ENCODE measurements around the gene GPR75.
A peak's percentile ranks its signal among the peaks of the same experiment; 100 is the strongest.
"Not testable (repeated sequence)": the region's sequence is repeated elsewhere in the genome, so short reads cannot be mapped to it uniquely, and the experiment has no call there.

The GPR75 gene

DNA sequence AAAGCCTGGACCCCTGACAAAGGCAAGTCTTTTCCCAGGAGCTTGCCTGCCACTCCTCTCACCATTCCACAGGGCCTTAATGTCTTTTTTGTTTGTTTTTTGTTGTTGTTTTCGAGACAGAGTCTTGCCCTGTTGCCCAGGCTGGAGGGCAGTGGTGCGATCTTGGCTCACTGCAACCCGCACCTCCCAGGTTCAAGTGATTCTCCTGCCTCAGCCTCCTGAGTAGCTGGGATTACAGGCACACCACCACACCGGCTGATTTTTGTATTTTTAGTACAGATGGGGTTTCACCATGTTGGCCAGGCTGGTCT lies 29.8 kb downstream of the GPR75 start:
- H3K27me3 Mint-ChIP-seq; H3K27ac Mint-ChIP-seq; H3K9me3 Mint-ChIP-seq; H3K4me1 Mint-ChIP-seq; H3K4me3 Mint-ChIP-seq; ATAC-seq (replicated peaks); DNase-seq: not testable (repeated sequence)
- peaks cover 36 to 67% of the 10 kb centered on the region in 2 donors for H3K36me3 Mint-ChIP-seq

DNA sequence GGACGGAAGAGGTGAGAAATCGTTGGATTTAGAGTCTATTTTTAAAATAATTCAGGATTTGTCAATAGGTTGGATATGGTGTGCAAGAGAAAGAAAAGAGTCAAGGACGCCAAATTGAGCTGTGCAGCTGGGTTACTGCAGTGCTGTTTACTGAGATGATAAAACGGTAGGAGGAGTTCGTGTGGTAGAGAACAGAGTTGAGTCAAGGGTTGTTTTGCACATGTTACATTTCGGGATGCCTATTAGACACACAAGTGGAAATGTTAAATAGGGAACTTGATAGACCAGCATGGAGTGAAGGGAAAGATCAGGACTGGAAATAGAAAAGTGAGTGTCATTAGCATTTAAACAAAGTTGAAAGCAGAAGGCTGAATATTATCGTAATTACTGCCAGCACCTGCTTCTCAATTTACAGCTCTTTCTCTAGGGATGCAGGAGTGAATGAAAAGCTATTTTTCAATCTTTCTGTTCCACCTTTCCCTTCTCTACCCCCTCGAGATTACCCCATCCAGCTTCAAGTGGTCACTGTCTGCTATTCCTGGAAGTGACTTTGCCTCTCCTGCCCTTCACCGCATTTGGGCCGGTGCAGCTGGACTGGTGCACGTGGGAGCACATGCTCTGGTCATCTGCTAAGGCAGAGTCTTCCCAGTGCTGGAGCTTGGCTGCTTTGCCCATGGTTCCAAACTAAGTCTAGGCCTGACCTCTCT lies 30.3 kb downstream of the GPR75 start:
- H3K4me1 Mint-ChIP-seq: no peaks in the 10 kb centered on the region
- H3K36me3 Mint-ChIP-seq: peaks cover 32 to 62% of the 10 kb centered on the region in 2 donors
- no peaks in the 10 kb centered on the region for H3K27me3 Mint-ChIP-seq
- H3K9me3 Mint-ChIP-seq: peaks cover 4 to 8% of the 10 kb centered on the region in 2 donors
- ATAC-seq (replicated peaks) (no peak), DNase-seq (no peak)
- no peak overlapping the region for H3K27ac Mint-ChIP-seq
- no peak overlapping the region for H3K4me3 Mint-ChIP-seq

DNA sequence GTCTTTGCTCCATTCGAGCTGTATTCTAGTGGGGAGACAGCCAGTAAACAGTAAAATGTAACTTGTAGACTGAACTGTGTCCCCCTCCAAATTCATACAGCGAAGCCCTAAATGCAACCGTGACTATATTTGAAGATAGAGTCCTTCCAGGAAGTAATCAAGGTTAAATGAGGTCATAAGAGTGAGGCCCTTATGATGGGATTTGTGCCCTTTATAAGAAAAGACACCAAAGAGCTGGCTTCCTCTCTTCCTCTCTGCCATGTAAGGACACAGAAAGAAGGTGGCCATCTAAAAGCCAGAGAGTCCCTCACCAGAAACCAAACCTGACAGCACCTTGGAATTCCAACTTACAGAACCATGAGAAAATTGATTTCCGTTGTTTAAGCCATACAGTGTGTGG lies 31.4 kb downstream of the GPR75 start:
- ATAC-seq (replicated peaks) (no peak), DNase-seq (no peak)
- Mint-ChIP-seq H3K27me3 (no peaks in the 10 kb centered on the region), H3K36me3 (peaks cover 24 to 52% of the 10 kb centered on the region in 2 donors), H3K9me3 (peaks cover 4 to 8% of the 10 kb centered on the region in 2 donors), H3K4me3 (no peak overlapping the region), H3K27ac (no peak overlapping the region), H3K4me1 (no peaks in the 10 kb centered on the region)

DNA sequence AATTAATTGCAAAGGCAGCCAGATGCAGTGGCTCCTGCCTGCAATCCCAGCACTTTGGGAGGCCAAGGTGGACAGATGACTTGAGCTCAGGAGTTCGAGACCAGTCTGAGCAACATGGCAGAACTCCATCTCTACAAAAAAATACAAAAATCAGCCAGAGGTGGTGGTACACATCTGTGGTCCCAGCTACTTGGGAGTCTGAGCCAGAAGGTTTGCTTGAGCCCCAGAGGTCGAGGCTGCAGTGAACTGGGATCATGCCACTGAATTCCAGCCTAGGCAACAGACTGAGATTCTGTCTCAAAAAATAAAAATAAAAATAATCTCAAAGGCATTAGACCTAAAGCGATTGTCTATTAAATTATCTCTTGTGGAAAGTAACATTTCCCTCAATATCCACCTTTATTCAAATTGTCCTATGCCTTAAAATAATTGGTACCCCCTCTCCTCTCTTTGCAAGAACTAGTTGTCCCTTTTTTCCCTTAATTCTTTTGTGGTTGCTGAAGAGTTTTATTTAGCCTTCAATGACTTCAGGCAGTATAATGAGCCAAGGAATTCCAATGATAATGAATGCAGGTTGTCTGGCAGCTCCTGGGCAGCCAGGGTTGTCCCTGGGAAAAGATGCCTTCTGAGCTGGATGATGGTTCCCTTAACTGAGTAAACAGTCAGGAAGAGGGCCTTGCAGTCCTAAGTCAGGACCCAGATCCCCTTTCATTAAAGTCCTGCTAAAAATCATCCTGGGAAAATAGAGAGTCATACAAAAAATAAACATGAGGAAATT lies 32.2 kb downstream of the GPR75 start:
- no peak overlapping the region for H3K4me3 Mint-ChIP-seq
- ATAC-seq (replicated peaks) (no peak), DNase-seq (no peak)
- no peaks in the 10 kb centered on the region for H3K4me1 Mint-ChIP-seq
- no peaks in the 10 kb centered on the region for H3K27me3 Mint-ChIP-seq
- H3K36me3 Mint-ChIP-seq: peaks cover 23 to 52% of the 10 kb centered on the region in 2 donors
- H3K27ac Mint-ChIP-seq: no peak overlapping the region
- peaks cover 4 to 8% of the 10 kb centered on the region in 2 donors for H3K9me3 Mint-ChIP-seq

DNA sequence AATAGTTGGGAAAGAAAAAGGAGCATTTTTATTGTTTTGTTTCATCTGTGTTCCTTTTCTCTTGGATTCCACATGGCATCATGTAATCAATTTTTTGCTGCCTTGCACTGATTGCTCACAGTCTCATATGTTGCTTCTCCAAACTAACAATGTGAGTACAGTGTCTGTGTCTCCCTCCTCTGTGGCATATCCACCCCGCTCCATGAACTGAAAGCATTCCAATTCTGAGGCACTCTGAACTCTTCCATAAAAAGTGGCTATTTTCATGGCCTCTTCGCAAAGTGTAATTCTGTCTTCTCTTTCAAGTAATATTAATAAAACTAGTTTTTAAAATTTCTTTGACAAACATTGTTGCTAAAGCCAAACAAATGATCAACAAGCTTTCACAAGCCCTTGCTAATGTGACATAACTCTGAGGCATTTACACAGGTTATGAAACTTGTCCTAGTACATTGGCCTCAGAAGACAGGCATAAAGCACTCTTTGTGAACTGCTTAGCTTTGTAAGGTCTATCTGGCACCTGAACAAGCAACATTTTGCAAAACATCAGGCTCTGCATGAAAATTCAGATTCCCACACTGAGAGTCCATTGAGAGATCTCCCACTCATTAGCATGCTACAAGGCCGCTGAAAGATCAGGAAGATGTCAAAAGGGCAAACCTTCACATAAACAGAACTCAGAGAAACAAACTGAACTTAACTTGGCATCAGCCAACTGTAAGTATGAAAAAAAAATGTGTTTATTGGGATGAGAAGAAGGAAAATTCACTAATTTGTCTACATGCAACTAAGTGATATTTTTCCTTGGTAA lies 33.0 kb downstream of the GPR75 start:
- Mint-ChIP-seq H3K27me3 (no peaks in the 10 kb centered on the region), H3K9me3 (peaks cover 4 to 8% of the 10 kb centered on the region in 2 donors), H3K4me1 (no peaks in the 10 kb centered on the region), H3K36me3 (peaks cover 20 to 46% of the 10 kb centered on the region in 2 donors), H3K4me3 (no peak overlapping the region), H3K27ac (no peak overlapping the region)
- no peak for ATAC-seq (replicated peaks)
- DNase-seq: no peak

DNA sequence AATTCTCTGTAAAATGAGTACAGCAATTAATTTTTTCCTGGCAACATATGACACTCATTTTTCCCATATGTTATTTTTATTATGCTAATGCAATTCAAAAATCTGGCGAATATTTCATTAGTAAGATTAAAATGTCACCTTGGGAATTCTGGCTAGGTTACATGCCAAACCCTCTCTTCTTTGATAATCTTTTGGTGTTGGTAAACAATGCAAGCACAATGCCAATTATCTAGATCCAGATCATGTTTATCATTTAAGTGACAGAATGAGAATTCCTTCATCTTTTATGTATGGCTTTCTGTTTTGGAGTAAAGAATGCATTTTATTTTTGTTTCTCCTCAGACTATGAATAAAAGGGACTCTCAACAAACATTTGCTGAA lies 33.7 kb downstream of the GPR75 start:
- ATAC-seq (replicated peaks) (no peak), DNase-seq (no peak)
- H3K4me3 Mint-ChIP-seq: no peak overlapping the region
- no peaks in the 10 kb centered on the region for H3K4me1 Mint-ChIP-seq
- H3K9me3 Mint-ChIP-seq: peaks cover 4 to 8% of the 10 kb centered on the region in 2 donors
- H3K27ac Mint-ChIP-seq: no peak overlapping the region
- peaks cover 16 to 39% of the 10 kb centered on the region in 2 donors for H3K36me3 Mint-ChIP-seq
- no peaks in the 10 kb centered on the region for H3K27me3 Mint-ChIP-seq

DNA sequence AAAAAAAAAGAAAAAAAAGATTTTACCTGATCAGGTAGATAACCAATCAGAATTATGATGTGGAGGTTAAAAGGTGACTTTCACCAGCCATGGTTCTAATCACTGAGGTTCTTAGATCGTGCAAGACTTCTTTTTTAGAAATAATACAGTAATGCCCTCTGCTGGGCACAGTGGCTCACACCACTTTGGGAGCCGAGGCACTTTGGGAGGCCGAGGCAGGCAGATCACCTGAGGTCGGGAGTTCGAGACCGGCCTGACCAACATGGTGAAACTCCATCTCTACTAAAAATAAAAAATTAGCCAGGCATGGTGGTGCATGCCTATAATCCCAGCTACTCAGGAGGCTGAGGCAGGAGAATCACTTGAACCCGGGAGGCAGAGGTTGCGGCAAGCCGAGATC lies 36.1 kb downstream of the GPR75 start:
- H3K36me3 Mint-ChIP-seq: peaks cover 12 to 26% of the 10 kb centered on the region in 2 donors
- DNase-seq; ATAC-seq (replicated peaks): not testable (repeated sequence)

DNA sequence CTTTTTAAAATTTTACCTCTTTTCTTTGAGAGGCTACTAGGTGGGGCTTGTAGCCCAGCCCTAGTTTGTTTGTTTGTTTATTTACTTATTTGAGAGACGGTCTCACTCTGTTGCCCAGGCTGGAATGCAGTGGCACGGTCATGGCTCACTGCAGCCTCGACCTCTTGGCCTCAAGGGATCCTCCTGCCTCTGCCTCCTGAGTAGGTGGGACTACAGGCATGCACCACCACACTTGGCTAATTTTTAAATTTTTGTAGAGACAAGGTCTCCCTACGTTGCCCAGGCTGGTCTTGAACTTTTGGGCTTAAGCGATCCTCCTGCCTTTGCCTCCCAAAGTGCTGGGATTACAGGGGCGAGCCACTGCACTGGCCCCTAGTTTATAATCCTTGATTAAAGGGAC lies 38.0 kb downstream of the GPR75 start:
- Mint-ChIP-seq H3K9me3 (no peaks in the 10 kb centered on the region), H3K36me3 (peaks cover 6 to 18% of the 10 kb centered on the region in 2 donors), H3K4me3 (no peak overlapping the region), H3K27me3 (no peaks in the 10 kb centered on the region), H3K27ac (no peak overlapping the region), H3K4me1 (no peaks in the 10 kb centered on the region)
- no peak for ATAC-seq (replicated peaks)
- no peak for DNase-seq

More for the DNA sequence above, 36.1 kb downstream of the GPR75 start:
- H3K4me1 Mint-ChIP-seq, H3K27me3 Mint-ChIP-seq, H3K9me3 Mint-ChIP-seq, H3K4me3 Mint-ChIP-seq, H3K27ac Mint-ChIP-seq: not testable (repeated sequence)

DNA sequence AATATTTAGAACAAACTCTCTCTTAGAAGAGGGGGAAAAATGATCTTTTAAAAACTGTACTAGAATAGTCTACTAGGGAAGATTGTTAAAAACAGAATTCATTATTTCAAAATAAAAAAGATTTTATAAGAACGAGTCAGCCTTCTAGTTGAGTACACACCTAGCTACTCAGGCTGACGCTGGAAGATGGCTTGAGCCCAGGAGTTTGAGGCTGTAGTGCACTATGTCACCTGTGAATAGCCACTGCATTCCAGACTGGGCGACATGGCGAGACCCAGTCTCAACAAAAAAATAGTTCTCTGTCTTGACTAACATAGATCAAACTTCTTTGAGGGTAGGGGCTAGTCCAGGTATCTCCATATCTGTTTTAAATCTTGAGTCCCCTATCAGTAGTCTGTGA lies 39.1 kb downstream of the GPR75 start:
- no peaks in the 10 kb centered on the region for H3K4me1 Mint-ChIP-seq
- ATAC-seq (replicated peaks): no peak
- peaks cover 8 to 23% of the 10 kb centered on the region in 2 donors for H3K36me3 Mint-ChIP-seq
- no peaks in the 10 kb centered on the region for H3K9me3 Mint-ChIP-seq
- no peak for DNase-seq
- no peak overlapping the region for H3K27ac Mint-ChIP-seq
- H3K27me3 Mint-ChIP-seq: no peaks in the 10 kb centered on the region
- no peak overlapping the region for H3K4me3 Mint-ChIP-seq

DNA sequence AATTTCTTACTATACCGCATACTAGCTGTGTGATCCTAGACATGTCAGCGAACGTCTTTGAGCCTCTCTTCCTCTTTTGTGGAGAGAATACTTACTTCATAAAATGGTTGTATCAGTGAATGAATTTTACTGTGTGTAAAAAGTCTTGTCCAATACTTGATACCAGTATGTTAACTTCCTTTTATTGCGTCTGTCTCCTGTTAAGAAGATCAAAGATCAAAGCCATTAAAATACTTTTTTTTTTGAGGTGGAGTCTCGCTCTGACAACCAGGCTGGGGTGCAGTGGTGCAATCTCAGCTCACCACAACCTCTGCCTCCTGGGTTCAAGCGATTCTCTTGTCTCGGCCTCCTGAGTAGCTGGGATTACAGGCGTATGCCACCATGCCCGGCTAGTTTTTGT lies 39.7 kb downstream of the GPR75 start:
- Mint-ChIP-seq H3K27ac (no peak overlapping the region), H3K27me3 (no peaks in the 10 kb centered on the region), H3K9me3 (no peaks in the 10 kb centered on the region), H3K4me1 (no peaks in the 10 kb centered on the region), H3K36me3 (peaks cover 8 to 29% of the 10 kb centered on the region in 2 donors), H3K4me3 (no peak overlapping the region)
- no peak for DNase-seq
- no peak for ATAC-seq (replicated peaks)

DNA sequence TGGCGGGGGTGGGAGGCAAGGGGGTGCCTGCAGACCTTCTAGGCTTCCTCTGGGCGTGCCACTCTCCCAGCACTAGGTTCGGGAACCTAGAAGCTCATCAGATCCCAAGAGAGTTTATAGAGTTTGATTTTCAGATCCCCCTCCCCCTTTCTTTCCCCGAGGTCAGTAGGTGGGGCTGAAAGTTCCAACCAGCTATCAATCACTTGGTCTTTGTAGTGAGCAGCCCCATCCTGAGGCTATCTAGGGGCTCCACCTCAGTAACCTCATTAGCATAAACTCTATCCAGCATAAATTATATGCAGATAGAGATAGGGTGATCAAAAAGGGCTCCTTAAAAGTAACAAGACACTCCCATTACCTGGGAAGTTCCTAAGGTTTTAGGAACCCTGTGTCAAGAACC lies 40.1 kb downstream of the GPR75 start:
- H3K27me3 Mint-ChIP-seq: no peaks in the 10 kb centered on the region

DNA sequence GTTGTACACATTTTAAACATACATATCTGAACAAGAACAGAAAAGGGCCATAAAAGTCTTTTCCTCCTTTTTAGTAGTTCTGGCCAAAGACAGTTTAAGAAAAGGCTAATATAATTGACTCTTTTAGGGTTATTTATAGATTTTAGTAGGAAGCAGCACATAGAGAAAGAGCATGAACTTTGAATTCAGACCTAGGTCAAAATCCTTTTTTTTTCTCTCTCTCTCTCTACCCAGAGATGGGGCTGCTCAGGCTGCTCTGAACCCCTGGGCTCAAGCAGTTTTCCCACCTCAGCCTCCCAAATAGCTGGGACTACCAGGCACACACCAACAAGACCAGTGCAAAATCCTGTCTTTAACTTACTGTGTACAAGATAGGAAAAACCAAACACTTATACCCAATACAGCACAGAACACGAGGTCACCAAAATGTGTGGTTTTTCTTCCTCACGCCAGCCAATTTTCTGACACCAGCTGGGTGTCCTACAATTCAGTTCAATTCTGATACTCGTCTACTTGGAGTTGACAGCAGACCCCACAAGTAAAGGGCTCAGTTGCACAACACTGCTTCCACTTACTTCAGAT lies 40.8 kb downstream of the GPR75 start:
- DNase-seq (no peak), ATAC-seq (replicated peaks) (no peak)
- Mint-ChIP-seq H3K27me3 (no peaks in the 10 kb centered on the region), H3K9me3 (no peaks in the 10 kb centered on the region), H3K4me3 (no peak overlapping the region), H3K27ac (peak overlapping the region; percentile 20), H3K36me3 (peaks cover 10 to 33% of the 10 kb centered on the region in 2 donors), H3K4me1 (no peaks in the 10 kb centered on the region)

More for the DNA sequence above, 40.1 kb downstream of the GPR75 start:
- no peak for DNase-seq
- ATAC-seq (replicated peaks): no peak
- Mint-ChIP-seq H3K4me3 (no peak overlapping the region), H3K4me1 (no peaks in the 10 kb centered on the region), H3K27ac (no peak overlapping the region), H3K9me3 (no peaks in the 10 kb centered on the region), H3K36me3 (peaks cover 9 to 31% of the 10 kb centered on the region in 2 donors)

DNA sequence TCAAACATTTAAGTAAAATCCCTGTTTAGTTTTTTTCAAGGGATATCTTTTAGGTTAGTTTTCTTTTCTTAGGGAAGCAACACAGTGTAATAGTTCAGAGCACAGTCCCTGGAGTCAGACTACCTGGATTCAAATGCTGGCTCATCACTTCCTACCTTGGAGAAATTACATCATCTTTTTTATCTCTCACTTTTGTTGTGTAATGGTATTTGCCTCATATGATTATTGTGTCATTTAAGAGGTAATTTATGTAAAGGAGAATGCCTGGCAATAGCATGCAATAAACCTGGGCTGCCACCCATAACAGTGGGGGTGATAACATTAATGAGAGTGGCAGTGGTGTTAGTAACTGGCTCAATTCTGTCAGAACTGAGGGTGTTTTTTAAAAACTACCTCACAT lies 46.6 kb downstream of the GPR75 start:
- ATAC-seq (replicated peaks) (no peak), DNase-seq (no peak)
- Mint-ChIP-seq H3K27ac (no peak overlapping the region), H3K9me3 (no peaks in the 10 kb centered on the region), H3K4me3 (no peak overlapping the region), H3K27me3 (no peaks in the 10 kb centered on the region), H3K4me1 (no peaks in the 10 kb centered on the region), H3K36me3 (peaks cover 18 to 42% of the 10 kb centered on the region in 2 donors)

DNA sequence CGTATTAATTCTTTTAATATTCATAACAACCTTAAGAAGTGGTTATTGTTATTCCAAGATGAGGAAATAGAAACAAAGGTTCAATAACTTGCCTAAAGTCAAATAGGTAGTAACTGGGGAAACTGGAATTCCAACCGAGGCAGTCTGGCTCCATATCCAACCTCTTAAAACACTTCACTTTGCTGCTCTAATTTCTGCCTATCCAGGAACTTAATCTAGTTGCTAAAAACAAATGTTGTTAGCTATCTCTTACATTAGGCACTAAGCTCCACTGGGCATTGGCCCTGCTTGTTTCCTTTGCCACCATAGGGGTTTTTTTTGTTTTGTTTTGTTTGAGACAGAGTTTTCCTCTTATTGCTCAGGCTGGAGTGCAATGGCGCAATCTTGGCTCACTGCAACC lies 48.2 kb downstream of the GPR75 start:
- ATAC-seq (replicated peaks): no peak
- Mint-ChIP-seq H3K9me3 (no peaks in the 10 kb centered on the region), H3K27me3 (no peaks in the 10 kb centered on the region), H3K27ac (no peak overlapping the region), H3K36me3 (peaks cover 13 to 38% of the 10 kb centered on the region in 2 donors), H3K4me3 (no peak overlapping the region), H3K4me1 (no peaks in the 10 kb centered on the region)
- no peak for DNase-seq
